CD4-positive, alpha-beta T cell (primary cell): ENCODE results near the gene KIAA1614. TPM values are rescaled to one million over a fixed set of nuclear protein-coding genes. Genes with fewer than 3 reads are reported as not detected.

ENCODE experiments used
- ATAC-seq: fragments of 200-7000 bp; cut with Tn5 transposase; one replicate; pipeline ENCODE4 v1.10.0; 2022; ENCODE audit warnings: mild to moderate bottlenecking; ENCODE audit not compliant: poor library complexity
- CTCF ChIA-PET: fragments of 350-600 bp; sonication (Branson Sonifier 250); formaldehyde crosslinking; loops from one replicate; lab custom pipeline; 2021; ENCODE audit warnings: antibody characterized with exemption, inconsistent platforms; lab: Charles Lee
- POLR2A ChIA-PET: fragments of 350-600 bp; sonication (Branson Sonifier 250); formaldehyde crosslinking; loops from one replicate; lab custom pipeline; 2021; ENCODE audit warnings: antibody characterized with exemption, inconsistent platforms; lab: Charles Lee
- DNase-seq, 14 experiments: peaks; one replicate each; pipeline ENCODE4 v3.0.0-alpha.2; 2013 to 2020; ENCODE audit warnings: mixed read lengths in 2 of 14
- H3K27ac ChIP-seq, 2 donors: one replicate each; pipeline versions ENCODE4 v1.5.1 to v1.7.0; 2013; ENCODE audit warnings: low read length in 2 of 2, low read depth in 1 of 2, mild to moderate bottlenecking in 1 of 2
- H3K27me3 ChIP-seq, 2 experiments: 1 replicate in 1 of 2; 2 replicates in 1 of 2; pipeline versions ENCODE4 v1.6.1 to v1.7.0; 2013; ENCODE audit warnings: low read length in 2 of 2, control low read depth in 1 of 2, mild to moderate bottlenecking in 1 of 2, moderate library complexity in 1 of 2; ENCODE audit not compliant: insufficient read depth in 2 of 2, control insufficient read depth in 1 of 2
- H3K36me3 ChIP-seq: one replicate; pipeline ENCODE4 v1.6.1; 2013; ENCODE audit warnings: low read length, control low read depth; ENCODE audit not compliant: insufficient read depth
- H3K4me1 ChIP-seq: one replicate; pipeline ENCODE4 v1.6.1; 2013; ENCODE audit warnings: low read length, control low read depth; ENCODE audit not compliant: insufficient read depth
- H3K4me3 ChIP-seq: one replicate; pipeline ENCODE4 v1.5.1; 2013; ENCODE audit warnings: mild to moderate bottlenecking, low read length, moderate library complexity
- H3K9me3 ChIP-seq, 2 experiments: 1 replicate in 1 of 2; 2 replicates in 1 of 2; pipeline versions ENCODE4 v1.6.1 to v1.7.0; 2013; ENCODE audit warnings: low read length in 2 of 2, mild to moderate bottlenecking in 2 of 2, control low read depth in 1 of 2, moderate library complexity in 1 of 2; ENCODE audit not compliant: control insufficient read depth in 1 of 2, insufficient read depth in 1 of 2
- H3K27ac Mint-ChIP-seq: one replicate; pipeline ENCODE4 v1.8.0; 2020; ENCODE audit warnings: mixed read lengths
- H3K27me3 Mint-ChIP-seq: one replicate; pipeline ENCODE4 v1.8.0; 2021; ENCODE audit warnings: mixed read lengths
- H3K36me3 Mint-ChIP-seq: one replicate; pipeline ENCODE4 v1.8.0; 2021; ENCODE audit warnings: low read depth, mixed read lengths
- H3K4me1 Mint-ChIP-seq: one replicate; pipeline ENCODE4 v1.8.0; 2021; ENCODE audit warnings: low read depth, mixed read lengths
- H3K4me3 Mint-ChIP-seq: one replicate; pipeline ENCODE4 v1.8.0; 2020; ENCODE audit warnings: mild to moderate bottlenecking, mixed read lengths
- H3K9me3 Mint-ChIP-seq: one replicate; pipeline ENCODE4 v1.8.0; 2020; ENCODE audit warnings: mixed read lengths
- intact Hi-C, 2 experiments: fragments of 100-400 bp; cut with DNase I in 1 of 2; cut with micrococcal nuclease in 1 of 2; formaldehyde crosslinking; loops; one replicate each; pipeline versions ENCODE4 v1.15.1 to v1.9.0; 2023 to 2025; cut with DNase I, micrococcal nuclease
- total RNA-seq, 174 experiments: library from RNA in 2 of 174; stranded (reverse) in 2 of 174; gene quantifications; one replicate each; pipeline ENCODE4 v1.2.3 and lab custom pipeline; 2021 to 2026
- TF ChIP-seq, protein P1 (sequence below): fragments of 200-600 bp; IDR thresholded peaks from one replicate; pipeline ENCODE4 v1.8.0; 2022; ENCODE audit warnings: antibody characterized with exemption, mild to moderate bottlenecking

The KIAA1614 gene
- total RNA-seq, 2 experiments from 2014 or later: 0.14 to 0.20 TPM

DNA sequence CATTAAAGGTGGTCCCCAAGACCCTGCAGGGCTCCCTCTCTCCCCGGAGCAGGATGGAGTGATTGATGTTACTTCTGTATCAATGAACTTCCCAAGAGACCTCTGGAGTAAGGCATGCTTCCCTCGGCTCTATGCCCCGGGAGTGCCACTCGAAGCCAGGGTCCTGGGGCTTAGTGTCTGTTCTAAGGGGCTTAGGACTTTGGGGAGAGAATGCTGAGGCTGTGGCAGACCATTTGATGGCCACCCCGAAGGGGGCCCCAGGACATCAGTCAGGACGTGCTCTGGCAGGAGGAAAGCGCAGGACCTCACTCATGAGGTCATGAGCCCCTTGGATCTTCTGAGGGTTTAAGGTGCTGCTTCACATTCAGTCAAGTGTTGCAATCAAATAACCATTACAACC is 7.5 kb downstream of the KIAA1614 start:
- no peaks in the 10 kb centered on the region for H3K4me1 ChIP-seq
- H3K36me3 ChIP-seq: no peaks in the 10 kb centered on the region
- Mint-ChIP-seq H3K4me1 (no peaks in the 10 kb centered on the region), H3K36me3 (no peaks in the 10 kb centered on the region), H3K9me3 (no peaks in the 10 kb centered on the region), H3K4me3 (no peak overlapping the region), H3K27me3 (peaks cover 9% of the 10 kb centered on the region), H3K27ac (no peak overlapping the region)
- no peak overlapping the region for H3K27ac ChIP-seq
- no peak overlapping the region for H3K4me3 ChIP-seq
- ChIA-PET POLR2A (no interaction called here), CTCF (no interaction called here)
- TF ChIP-seq, protein P1, sequence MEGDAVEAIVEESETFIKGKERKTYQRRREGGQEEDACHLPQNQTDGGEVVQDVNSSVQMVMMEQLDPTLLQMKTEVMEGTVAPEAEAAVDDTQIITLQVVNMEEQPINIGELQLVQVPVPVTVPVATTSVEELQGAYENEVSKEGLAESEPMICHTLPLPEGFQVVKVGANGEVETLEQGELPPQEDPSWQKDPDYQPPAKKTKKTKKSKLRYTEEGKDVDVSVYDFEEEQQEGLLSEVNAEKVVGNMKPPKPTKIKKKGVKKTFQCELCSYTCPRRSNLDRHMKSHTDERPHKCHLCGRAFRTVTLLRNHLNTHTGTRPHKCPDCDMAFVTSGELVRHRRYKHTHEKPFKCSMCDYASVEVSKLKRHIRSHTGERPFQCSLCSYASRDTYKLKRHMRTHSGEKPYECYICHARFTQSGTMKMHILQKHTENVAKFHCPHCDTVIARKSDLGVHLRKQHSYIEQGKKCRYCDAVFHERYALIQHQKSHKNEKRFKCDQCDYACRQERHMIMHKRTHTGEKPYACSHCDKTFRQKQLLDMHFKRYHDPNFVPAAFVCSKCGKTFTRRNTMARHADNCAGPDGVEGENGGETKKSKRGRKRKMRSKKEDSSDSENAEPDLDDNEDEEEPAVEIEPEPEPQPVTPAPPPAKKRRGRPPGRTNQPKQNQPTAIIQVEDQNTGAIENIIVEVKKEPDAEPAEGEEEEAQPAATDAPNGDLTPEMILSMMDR: no peak
- peaks cover 2 to 3% of the 10 kb centered on the region in 2 experiments for H3K27me3 ChIP-seq
- intact Hi-C loops: no loop called here
- no peak for ATAC-seq
- H3K9me3 ChIP-seq: peaks cover 0 to 8% of the 10 kb centered on the region in 2 experiments
- no peak for DNase-seq

DNA sequence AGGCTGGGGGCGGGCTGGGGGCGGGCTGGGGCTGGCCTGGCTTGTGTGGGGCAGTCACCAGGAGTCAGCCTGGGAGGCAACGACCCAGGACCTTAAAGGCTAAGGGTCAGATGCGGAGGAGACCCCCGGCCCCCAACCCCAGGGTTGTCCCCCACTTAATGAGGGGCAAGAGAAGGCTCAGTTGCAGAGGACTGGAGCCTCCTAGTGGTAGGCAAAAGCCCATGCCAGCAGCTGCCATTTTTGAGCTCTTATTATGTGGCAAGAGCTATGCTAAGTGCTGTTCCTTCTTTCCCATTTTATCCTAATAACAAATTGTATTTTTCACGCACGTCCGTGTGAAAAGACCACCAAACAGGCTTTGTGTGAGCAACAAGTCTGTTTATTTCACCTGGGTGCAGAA is 8.0 kb downstream of the KIAA1614 start:
- TF ChIP-seq, protein P1: no peak
- DNase-seq (no peak), ATAC-seq (no peak)
- ChIA-PET POLR2A (no interaction called here), CTCF (no interaction called here)
- Histone ChIP-seq H3K27me3 (peaks cover 0 to 2% of the 10 kb centered on the region in 2 experiments), H3K27ac (no peak overlapping the region), H3K4me3 (no peak overlapping the region), H3K4me1 (no peaks in the 10 kb centered on the region), H3K9me3 (peaks cover 0 to 8% of the 10 kb centered on the region in 2 experiments), H3K36me3 (no peaks in the 10 kb centered on the region)
- intact Hi-C loops: no loop called here
- Mint-ChIP-seq H3K27ac (no peak overlapping the region), H3K27me3 (peaks cover 4% of the 10 kb centered on the region), H3K4me1 (no peaks in the 10 kb centered on the region), H3K9me3 (no peaks in the 10 kb centered on the region), H3K36me3 (no peaks in the 10 kb centered on the region), H3K4me3 (no peak overlapping the region)

GRCh38 chr1:180921386-180921785 is 8.7 kb downstream of the KIAA1614 start:
- Histone ChIP-seq H3K4me3 (no peak overlapping the region), H3K9me3 (peaks cover 0 to 8% of the 10 kb centered on the region in 2 experiments), H3K4me1 (no peaks in the 10 kb centered on the region), H3K27ac (no peak overlapping the region), H3K36me3 (no peaks in the 10 kb centered on the region), H3K27me3 (peaks cover 0 to 2% of the 10 kb centered on the region in 2 experiments)
- TF ChIP-seq, protein P1: no peak
- POLR2A ChIA-PET: no interaction called here
- no peak for ATAC-seq
- peaks cover 4% of the 10 kb centered on the region for H3K27me3 Mint-ChIP-seq
- no peaks in the 10 kb centered on the region for H3K4me1 Mint-ChIP-seq
- CTCF ChIA-PET: no interaction called here
- H3K36me3 Mint-ChIP-seq: no peaks in the 10 kb centered on the region
- DNase-seq: no peak
- no peak overlapping the region for H3K4me3 Mint-ChIP-seq
- no peak overlapping the region for H3K27ac Mint-ChIP-seq
- intact Hi-C loops: no loop called here
- H3K9me3 Mint-ChIP-seq: no peaks in the 10 kb centered on the region
